HUES48 (cell line): Measurements from ENCODE around the gene TMEM106A.
A peak's percentile ranks its signal among the peaks of the same experiment; 100 is the strongest.
"Not testable (repeated sequence)": the region's sequence is repeated elsewhere in the genome, so short reads cannot be mapped to it uniquely, and the experiment has no call there.

Experiments used
- H3K27ac ChIP-seq: one replicate; pipeline ENCODE4 v1.7.0; 2013; ENCODE audit warnings: low read depth, low read length, inconsistent platforms
- H3K27me3 ChIP-seq: 2 replicates; pipeline ENCODE4 v1.6.1; 2013; ENCODE audit warnings: mild to moderate bottlenecking, low read length; ENCODE audit not compliant: control insufficient read depth, insufficient read depth
- H3K36me3 ChIP-seq: 2 replicates; pipeline ENCODE4 v1.6.1; 2013; ENCODE audit warnings: low read length; ENCODE audit not compliant: control insufficient read depth, insufficient read depth
- H3K4me1 ChIP-seq: 2 replicates; pipeline ENCODE4 v1.6.1; 2013; ENCODE audit warnings: mild to moderate bottlenecking, low read length; ENCODE audit not compliant: control insufficient read depth, insufficient read depth
- H3K4me3 ChIP-seq: 2 replicates; pipeline ENCODE4 v1.5.1; 2013; ENCODE audit warnings: mild to moderate bottlenecking, low read depth, low read length
- H3K9ac ChIP-seq: 2 replicates; pipeline ENCODE4 v1.6.1; 2013; ENCODE audit warnings: mild to moderate bottlenecking, low read depth, low read length, moderate library complexity
- H3K9me3 ChIP-seq: 2 replicates; pipeline ENCODE4 v1.6.1; 2013; ENCODE audit warnings: low read length; ENCODE audit not compliant: control insufficient read depth, insufficient read depth

The TMEM106A gene

GRCh38 chr17:43211480-43212402, at the start of gene TMEM106A:
TSS of gene TMEM106A (plus strand) at chr17:43211875. CDS start at chr17:43213042, 1,167 bp downstream.
- Histone ChIP-seq H3K4me3 (peak within 1 kb of the TSS; percentile 76), H3K9me3 (no peaks in the 10 kb centered on the region), H3K36me3 (peaks cover 13% of the 10 kb centered on the region; the same call in 1 of the 2 replicates), H3K9ac (peak within 1 kb of the TSS; percentile 54), H3K4me1 (peaks cover 13% of the 10 kb centered on the region), H3K27ac (peak within 1 kb of the TSS; percentile 61), H3K27me3 (no peaks in the 10 kb centered on the region)

GRCh38 chr17:43165971-43166370, 45.7 kb upstream of the TMEM106A start:
- H3K27ac ChIP-seq, H3K9me3 ChIP-seq, H3K4me1 ChIP-seq, H3K4me3 ChIP-seq, H3K9ac ChIP-seq, H3K36me3 ChIP-seq, H3K27me3 ChIP-seq: not testable (repeated sequence)

GRCh38 chr17:43169561-43170139, 42.0 kb upstream of the TMEM106A start:
- peaks cover 6% of the 10 kb centered on the region; the same call in 1 of the 2 replicates for H3K4me1 ChIP-seq
- no peaks in the 10 kb centered on the region for H3K27me3 ChIP-seq
- H3K27ac ChIP-seq = peak overlapping the region; percentile 96
- peak overlapping the region; percentile 84 for H3K4me3 ChIP-seq
- no peaks in the 10 kb centered on the region for H3K9me3 ChIP-seq
- H3K9ac ChIP-seq = peak overlapping the region; percentile 49
- H3K36me3 ChIP-seq = no peaks in the 10 kb centered on the region

- Histone ChIP-seq H3K27me3 (no peaks in the 10 kb centered on the region), H3K27ac (peak overlapping the region; percentile 96), H3K9ac (peak overlapping the region; percentile 76), H3K36me3 (no peaks in the 10 kb centered on the region), H3K4me1 (peaks cover 6% of the 10 kb centered on the region; the same call in 1 of the 2 replicates), H3K9me3 (no peaks in the 10 kb centered on the region), H3K4me3 (peak overlapping the region; percentile 84)
Measured at GRCh38 chr17:43170140-43170765, 41.4 kb upstream of the TMEM106A start.

GRCh38 chr17:43170766-43171585, 40.7 kb upstream of the TMEM106A start, which contains the start of gene NBR1:
TSS of gene NBR1 (plus strand) at chr17:43171214. CDS start at chr17:43175800, 4,586 bp downstream.
- peak within 1 kb of the TSS; percentile 84 for H3K4me3 ChIP-seq

GRCh38 chr17:43171586-43172487, 39.8 kb upstream of the TMEM106A start:
- Histone ChIP-seq H3K36me3 (peaks cover 13% of the 10 kb centered on the region), H3K4me1 (peaks cover 6% of the 10 kb centered on the region; the same call in 1 of the 2 replicates), H3K27ac (peak overlapping the region; percentile 96), H3K9me3 (no peaks in the 10 kb centered on the region), H3K27me3 (no peaks in the 10 kb centered on the region), H3K4me3 (peak overlapping the region; percentile 84), H3K9ac (peak overlapping the region; percentile 19)

More at GRCh38 chr17:43170766-43171585, 40.7 kb upstream of the TMEM106A start, which contains the start of gene NBR1:
- no peaks in the 10 kb centered on the region for H3K27me3 ChIP-seq
- H3K4me1 ChIP-seq = peaks cover 6% of the 10 kb centered on the region; the same call in 1 of the 2 replicates
- H3K27ac ChIP-seq = peak within 1 kb of the TSS; percentile 96
- H3K9me3 ChIP-seq = no peaks in the 10 kb centered on the region
- peak within 1 kb of the TSS; percentile 76 for H3K9ac ChIP-seq
- peaks cover 5% of the 10 kb centered on the region for H3K36me3 ChIP-seq

- Histone ChIP-seq H3K9me3 (no peaks in the 10 kb centered on the region), H3K27me3 (no peaks in the 10 kb centered on the region), H3K9ac (no peak overlapping the region), H3K36me3 (peaks cover 45% of the 10 kb centered on the region), H3K4me3 (no peak overlapping the region), H3K4me1 (peaks cover 6% of the 10 kb centered on the region; the same call in 1 of the 2 replicates), H3K27ac (no peak overlapping the region)
Measured at GRCh38 chr17:43175213-43176118, 36.2 kb upstream of the TMEM106A start.

- Histone ChIP-seq H3K27ac (no peak overlapping the region), H3K27me3 (no peaks in the 10 kb centered on the region), H3K4me3 (no peak overlapping the region), H3K9ac (no peak overlapping the region), H3K9me3 (no peaks in the 10 kb centered on the region), H3K4me1 (peaks cover 6% of the 10 kb centered on the region; the same call in 1 of the 2 replicates), H3K36me3 (peaks cover 51% of the 10 kb centered on the region)
Measured at GRCh38 chr17:43176119-43176570, 35.5 kb upstream of the TMEM106A start.

GRCh38 chr17:43183921-43184320, 27.8 kb upstream of the TMEM106A start:
- H3K27me3 ChIP-seq = no peaks in the 10 kb centered on the region
- H3K9ac ChIP-seq = no peak overlapping the region
- H3K4me1 ChIP-seq = no peaks in the 10 kb centered on the region
- peaks cover 29% of the 10 kb centered on the region for H3K36me3 ChIP-seq
- no peak overlapping the region for H3K4me3 ChIP-seq
- no peak overlapping the region for H3K27ac ChIP-seq
- no peaks in the 10 kb centered on the region for H3K9me3 ChIP-seq
